GM10248 (cell line): Measurements from ENCODE around the gene SNAPC3.
"Not testable (repeated sequence)": the region's sequence is repeated elsewhere in the genome, so short reads cannot be mapped to it uniquely, and the experiment has no call there.

Experiments used
- CTCF ChIA-PET: fragments of 300-600 bp; sonication (Branson Sonifier 250); formaldehyde crosslinking; extraction: SDS; loops from one replicate; lab custom pipeline; 2021; ENCODE audit warnings: antibody characterized with exemption; lab: Yijun Ruan, JAX
- POLR2A ChIA-PET: fragments of 350-650 bp; sonication (Branson Sonifier 250); formaldehyde crosslinking; extraction: SDS; loops from one replicate; lab custom pipeline; 2020; ENCODE audit warnings: antibody characterized with exemption; lab: Yijun Ruan, JAX
- DNase-seq: peaks from one replicate; pipeline ENCODE4 v3.0.0; 2012; ENCODE audit errors: extremely low spot score
- CTCF ChIP-seq: IDR thresholded peaks from 2 replicates; pipeline ENCODE4 v1.5.1; 2012; ENCODE audit warnings: mild to moderate bottlenecking, low read depth; ENCODE audit errors: extremely low read depth, missing control alignments, control extremely low read depth

SNAPC3 gene

GRCh38 chr9:15420796-15421195 is 1.9 kb upstream of the SNAPC3 start:
- ChIA-PET POLR2A (no interaction called here), CTCF (no interaction called here)
- no peak for TF ChIP-seq CTCF
- no peak for DNase-seq

DNA sequence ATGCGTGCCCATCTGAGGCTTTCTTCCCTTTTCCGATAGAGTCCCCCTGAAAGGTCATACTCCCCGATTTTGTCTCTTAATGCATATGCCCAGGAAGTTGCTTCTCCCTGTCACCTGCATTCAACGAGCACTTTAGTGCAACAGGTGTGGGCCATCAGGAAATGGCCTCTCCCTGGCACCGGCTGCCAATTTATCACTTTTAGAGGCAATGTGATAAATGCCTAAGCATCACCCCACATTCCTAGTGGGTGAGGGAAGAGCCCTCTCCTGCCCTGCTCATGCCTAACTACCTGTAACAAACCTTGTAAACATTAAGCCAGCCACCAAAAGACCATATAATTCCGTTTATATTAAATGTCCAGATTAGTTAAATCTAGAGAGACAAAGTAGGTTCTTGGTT is 1.1 kb upstream of the SNAPC3 start:
- TF ChIP-seq CTCF: no peak
- CTCF ChIA-PET: interaction anchor here (1.4 kb wide), 1 partner anchor 23 kb away, joined by 3 read pairs; no protein-coding TSS in a partner anchor
- no peak for DNase-seq
- POLR2A ChIA-PET: no interaction called here

DNA sequence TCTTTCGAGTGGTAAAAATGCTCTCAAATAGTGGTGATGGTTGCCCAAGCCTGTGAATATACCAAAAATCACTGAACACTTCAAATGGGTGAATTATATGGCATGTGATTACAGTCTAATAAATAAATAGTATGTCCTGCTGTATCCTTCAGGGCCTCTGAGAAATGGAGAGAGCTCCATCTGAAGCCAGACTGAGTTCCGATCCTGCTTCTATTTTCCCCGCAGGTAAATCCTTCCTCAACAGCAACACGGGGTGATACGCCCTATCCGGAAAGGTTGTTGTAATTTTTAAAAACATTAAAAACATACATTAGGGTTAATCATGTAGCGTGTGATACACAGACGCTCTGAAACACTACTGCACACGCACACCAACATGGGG is 695 bp upstream of the SNAPC3 start:
- TF ChIP-seq CTCF: no peak
- no peak for DNase-seq
- CTCF ChIA-PET: interaction anchor here (1.4 kb wide), 1 partner anchor 23 kb away, joined by 3 read pairs; no protein-coding TSS in a partner anchor
- POLR2A ChIA-PET: no interaction called here

- CTCF ChIA-PET: interaction anchor here (0.8 to 1.9 kb wide), 4 partner anchors 11 to 213 kb away, joined by 3 to 5 read pairs (median 3); no protein-coding TSS in a partner anchor
- POLR2A ChIA-PET: interaction anchor here (1.4 kb wide), 1 partner anchor 10 kb away, joined by 3 read pairs; no protein-coding TSS in a partner anchor
- TF ChIP-seq CTCF: no peak
- DNase-seq: peak; percentile 33
Measured at GRCh38 chr9:15423231-15423985, 732 bp downstream of the SNAPC3 start.

GRCh38 chr9:15426019-15426418 is 3.3 kb downstream of the SNAPC3 start:
- DNase-seq: peak; percentile 68
- ChIA-PET CTCF (interaction anchor here (0.7 to 1.2 kb wide), 3 partner anchors 18 to 107 kb away, joined by 3 read pairs; no protein-coding TSS in a partner anchor), POLR2A (interaction anchor here (0.5 kb wide), 1 partner anchor 37 kb away, joined by 5 read pairs; no protein-coding TSS in a partner anchor)
- no peak for TF ChIP-seq CTCF

GRCh38 chr9:15427702-15428101 is 5.0 kb downstream of the SNAPC3 start:
- DNase-seq, POLR2A ChIA-PET: not testable (repeated sequence)
- CTCF ChIA-PET: interaction anchor here (1.5 kb wide), 1 partner anchor 12 kb away, joined by 3 read pairs; no protein-coding TSS in a partner anchor
